GM12878 (cell line): ENCODE results near the gene PDXP. TPM values are rescaled to one million over a fixed set of nuclear protein-coding genes. Genes with fewer than 3 reads are reported as not detected.
"Not testable (repeated sequence)": the region's sequence is repeated elsewhere in the genome, so short reads cannot be mapped to it uniquely, and the experiment has no call there.

ENCODE experiments used
- ATAC-seq: fragments of 200-7000 bp; cut with Tn5 transposase; 3 replicates; pipeline ENCODE4 v1.9.1; 2020; ENCODE audit warnings: mild to moderate bottlenecking, moderate library complexity
- BruUV-seq: library from RNA; stranded (reverse); fragments of 400-500 nt; replicated peaks from 2 replicates; lab custom pipeline; 2021; lab: Mats Ljungman, UMichigan
- CTCF ChIA-PET: fragments of 300-600 bp; sonication (Branson Sonifier 250); formaldehyde crosslinking; extraction: SDS; loops from one replicate; lab custom pipeline; 2021; ENCODE audit warnings: inconsistent platforms; lab: Yijun Ruan, JAX
- POLR2A ChIA-PET: fragments of 350-600 bp; formaldehyde crosslinking; extraction: SDS; loops from one replicate; lab custom pipeline; 2021; ENCODE audit warnings: inconsistent platforms; lab: Charles Lee
- RAD21 ChIA-PET: fragments of 300-600 bp; sonication (Branson Sonifier 250); formaldehyde crosslinking; loops from one replicate; lab custom pipeline; 2023; ENCODE audit warnings: antibody characterized with exemption; ENCODE audit not compliant: unreplicated experiment; lab: Charles Lee
- SMC1A ChIA-PET: fragments of 300-600 bp; sonication (Branson Sonifier 250); formaldehyde crosslinking; loops from one replicate; lab custom pipeline; 2023; ENCODE audit not compliant: unreplicated experiment, uncharacterized antibody; lab: Charles Lee
- DNase-seq: peaks from one replicate; pipeline ENCODE4 v3.0.0-alpha.2; 2011; ENCODE audit warnings: low read depth, low spot score
- FAIRE-seq: peaks from 3 replicates; lab custom pipeline; 2011; peaks lifted over from hg19 to GRCh38; lab: Jason Lieb, UNC
- H2AFZ ChIP-seq: 2 replicates; pipeline ENCODE4 v1.6.0; 2011; ENCODE audit warnings: low read depth, low read length, control low read depth; ENCODE audit not compliant: control insufficient read depth
- H3K27ac ChIP-seq: 2 replicates; pipeline ENCODE4 v1.5.1; 2011; ENCODE audit warnings: control low read depth; ENCODE audit not compliant: control insufficient read depth, insufficient read depth
- H3K27me3 ChIP-seq, 2 experiments: replicated peaks in 1 of 2; 2 replicates each; pipeline versions ENCODE4 v1.6.0 to v1.6.1; 2011; ENCODE audit warnings: low read length in 1 of 2; ENCODE audit not compliant: control insufficient read depth in 2 of 2, insufficient read depth in 2 of 2
- H3K36me3 ChIP-seq, 2 experiments: 2 replicates each; pipeline ENCODE4 v1.5.1; 2011; ENCODE audit warnings: low read length in 1 of 2; ENCODE audit not compliant: control insufficient read depth in 2 of 2, insufficient read depth in 2 of 2
- H3K4me1 ChIP-seq: 2 replicates; pipeline ENCODE4 v1.6.1; 2011; ENCODE audit warnings: mild to moderate bottlenecking, low read length, moderate library complexity, mixed read lengths; ENCODE audit not compliant: control insufficient read depth, insufficient read depth
- H3K4me2 ChIP-seq: 2 replicates; pipeline ENCODE4 v1.6.0; 2011; ENCODE audit warnings: control low read depth; ENCODE audit not compliant: control insufficient read depth, insufficient read depth
- H3K4me3 ChIP-seq: fragments of 200-600 bp; sonication (generic); 2 replicates; pipeline ENCODE4 v1.5.1; 2016
- H3K79me2 ChIP-seq: 2 replicates; pipeline ENCODE4 v1.6.0; 2011; ENCODE audit warnings: low read length; ENCODE audit not compliant: control insufficient read depth, insufficient read depth
- H3K9ac ChIP-seq: 2 replicates; pipeline ENCODE4 v1.8.0; 2011; ENCODE audit warnings: low read length, control low read depth, mixed read lengths; ENCODE audit not compliant: control insufficient read depth, insufficient read depth
- H3K9me3 ChIP-seq: replicated peaks from 3 replicates; pipeline ENCODE4 v1.5.1; 2011; ENCODE audit warnings: mild to moderate bottlenecking, low read length; ENCODE audit not compliant: control insufficient read depth, insufficient read depth
- H4K20me1 ChIP-seq: 2 replicates; pipeline ENCODE4 v1.6.0; 2011; ENCODE audit not compliant: control insufficient read depth, insufficient read depth
- CHD2 ChIP-seq: IDR thresholded peaks from 2 replicates; pipeline ENCODE4 v1.6.1; 2011; ENCODE audit warnings: low read depth, low read length, improper control_type of control experiment, borderline replicate concordance
- NR2F1 ChIP-seq: fragments of 450-650 bp; conservative IDR thresholded peaks from 2 replicates; pipeline ENCODE4 v1.6.1; 2017; ENCODE audit warnings: mild to moderate bottlenecking
- PML ChIP-seq: IDR thresholded peaks from 2 replicates; pipeline ENCODE4 v1.6.1; 2012; ENCODE audit warnings: low read length, inconsistent platforms
- WGBS: methylation state at CpG from one replicate; pipeline ENCODE4 v1.1.6; 2016; ENCODE audit warnings: low lambda C conversion rate; ENCODE audit not compliant: insufficient replicate concordance, insufficient coverage; ENCODE audit errors: missing lambda C conversion rate; 5-methylcytosine and 5-hydroxymethylcytosine counted together
- in situ Hi-C: fragments of 300-500 bp; cut with MboI; formaldehyde crosslinking; loops from 9 replicates; pipeline ENCODE4 v1.14.3; 2018; ENCODE audit warnings: mixed read lengths
- intact Hi-C: fragments of 100-400 bp; cut with micrococcal nuclease; formaldehyde crosslinking; loops from one replicate; pipeline ENCODE4 v1.14.2; 2022; ENCODE audit not compliant: unreplicated experiment
- polyA plus RNA-seq, 11 experiments: library from polyadenylated mRNA; depleted of rRNA in 4 of 11; unstranded in 6 of 11; stranded (reverse) in 5 of 11; fragments of >200 nt; fragmentation: Nextera tagmentation in 4 of 11; fragmentation: Illumina TruSeq in 1 of 11; extraction: Ambion mirVana in 4 of 11; extraction: Trizol in 1 of 11; gene quantifications; 1 replicate in 1 of 11; 2 replicates in 10 of 11; pipeline versions ENCODE4 v1.2.1 to v1.2.3, GENCODE V29; 2011 to 2016; ENCODE audit warnings: inconsistent platforms in 2 of 11, missing spikeins in 2 of 11, low read depth in 1 of 11
- total RNA-seq, 4 experiments: library from RNA; depleted of rRNA in 3 of 4; stranded (reverse); fragments of >200 nt in 3 of 4; fragmentation: Illumina TruSeq in 1 of 4; extraction: Trizol in 1 of 4; gene quantifications; 2 replicates each; pipeline versions ENCODE4 v1.2.1 to v1.2.3, GENCODE V29; 2013 to 2021
- TF ChIP-seq, protein P1 (sequence below): IDR thresholded peaks from 2 replicates; pipeline ENCODE4 v1.6.1; 2012; ENCODE audit warnings: low read depth, low read length, improper control_type of control experiment

The PDXP gene
- total and polyA plus RNA-seq, 10 of the 15 experiments (the other 5 are each of a cell fraction or from before 2014, with no cell fraction given) = 4.4 to 56.7 (median 34.6) TPM

- TF ChIP-seq, protein P1, sequence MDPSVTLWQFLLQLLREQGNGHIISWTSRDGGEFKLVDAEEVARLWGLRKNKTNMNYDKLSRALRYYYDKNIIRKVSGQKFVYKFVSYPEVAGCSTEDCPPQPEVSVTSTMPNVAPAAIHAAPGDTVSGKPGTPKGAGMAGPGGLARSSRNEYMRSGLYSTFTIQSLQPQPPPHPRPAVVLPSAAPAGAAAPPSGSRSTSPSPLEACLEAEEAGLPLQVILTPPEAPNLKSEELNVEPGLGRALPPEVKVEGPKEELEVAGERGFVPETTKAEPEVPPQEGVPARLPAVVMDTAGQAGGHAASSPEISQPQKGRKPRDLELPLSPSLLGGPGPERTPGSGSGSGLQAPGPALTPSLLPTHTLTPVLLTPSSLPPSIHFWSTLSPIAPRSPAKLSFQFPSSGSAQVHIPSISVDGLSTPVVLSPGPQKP = 0 out of 2 replicates have a peak, but pooled peaks have one; percentile 21
- TF ChIP-seq PML = no peak
- peak; percentile 66 for TF ChIP-seq NR2F1
- 0 out of 2 replicates have a peak, but pooled peaks have one; percentile 37 for TF ChIP-seq CHD2
- TF ChIP-seq, all 136 proteins: peak for 17
Observed at GRCh38 chr22:37609240-37610152, 49.0 kb upstream of the PDXP start (continued).

GRCh38 chr22:37610153-37610475, 48.4 kb upstream of the PDXP start:
- H3K9me3 ChIP-seq, in situ Hi-C loops, BruUV-seq, H3K27me3 ChIP-seq, DNase-seq, H3K36me3 ChIP-seq, intact Hi-C loops, H4K20me1 ChIP-seq, H2AFZ ChIP-seq, FAIRE-seq, ATAC-seq: not testable (repeated sequence)
- Histone ChIP-seq H3K9ac (peak overlapping the region; percentile 87), H3K4me2 (peak overlapping the region; percentile 67), H3K79me2 (peaks cover 33% of the 10 kb centered on the region), H3K4me3 (peak overlapping the region; percentile 97), H3K27ac (peak overlapping the region; percentile 87), H3K4me1 (peaks cover 15% of the 10 kb centered on the region)
- POLR2A ChIA-PET = interaction anchor here (0.6 to 4.7 kb wide), 10 partner anchors 8 to 234 kb away, joined by 3 to 67 read pairs (median 15); partner anchors contain the start of genes ANKRD54, LGALS1, PDXP and SH3BP1
- WGBS = 93% methylated on average over 2 of the region's 3 CpGs
- RAD21 ChIA-PET = interaction anchor here (1.5 to 5.4 kb wide), 8 partner anchors 8 to 73 kb away, joined by 3 to 61 read pairs (median 32); partner anchors contain the start of genes PDXP and SH3BP1
- SMC1A ChIA-PET = interaction anchor here (0.8 to 5.5 kb wide), 8 partner anchors 16 to 65 kb away, joined by 3 to 27 read pairs (median 12); partner anchors contain the start of genes LGALS1 and PDXP
- CTCF ChIA-PET = interaction anchor here (1.1 to 11.8 kb wide), 9 partner anchors 8 to 70 kb away, joined by 3 to 178 read pairs (median 11); partner anchors contain the start of genes LGALS1, NOL12, PDXP and SH3BP1
